Measurements from ENCODE around the gene SLC28A1. TPM values are rescaled to one million over a fixed set of nuclear protein-coding genes. Genes with fewer than 3 reads are reported as not detected.

The SLC28A1 gene
- polyA plus RNA-seq, 1 donor (not counting 4 experiments of a cell fraction or from before 2014, with no cell fraction given) = not detected

- Histone ChIP-seq H3K9me1 (ENCODE audit: control insufficient read depth, extremely low read depth, insufficient read depth, low read length) (peaks cover 2% of the 10 kb centered on the region), H3K4me2 (ENCODE audit: control insufficient read depth, extremely low read depth, insufficient read depth, low read depth, low read length) (no peak overlapping the region), H3K9me3 (ENCODE audit: control insufficient read depth, low read depth, low read length) (no peaks in the 10 kb centered on the region), H3K9ac (ENCODE audit: control insufficient read depth, extremely low read depth, insufficient read depth, low read length) (no peak overlapping the region), H3K4me1 (ENCODE audit: control insufficient read depth, extremely low read depth, insufficient read depth, low read length) (peaks cover 13% of the 10 kb centered on the region), H3K27ac (ENCODE audit: control insufficient read depth, insufficient read depth, low read length) (no peak overlapping the region), H3K4me3 (ENCODE audit: control insufficient read depth in 2 of 3, extremely low read depth in 1 of 3, insufficient read depth in 2 of 3, low read depth in 1 of 3, low read length in 3 of 3) (no peak overlapping the region), H3K79me2 (ENCODE audit: control insufficient read depth, insufficient read depth, low read length) (no peaks in the 10 kb centered on the region), H3K27me3 (ENCODE audit: control insufficient read depth, extremely low read depth, insufficient read depth, low read length) (no peaks in the 10 kb centered on the region), H3K36me3 (ENCODE audit: control insufficient read depth in 2 of 2, extremely low read depth in 1 of 2, insufficient read depth in 2 of 2, low read length in 2 of 2) (no peaks in the 10 kb centered on the region), H2AFZ (ENCODE audit: control insufficient read depth, low read length) (no peak overlapping the region), H4K20me1 (ENCODE audit: control insufficient read depth, extremely low read depth, insufficient read depth, low read length) (no peaks in the 10 kb centered on the region)
- DNase-seq (ENCODE audit: low read depth, low spot score) (no peak), FAIRE-seq (no peak)
- TF ChIP-seq CTCF (optimal IDR thresholded peaks at IDR 0.05 in 1 of 3, IDR thresholded peaks at IDR 0.05 in 1 of 3, conservative IDR thresholded peaks at IDR 0.05 in 1 of 3; ENCODE audit: extremely low read depth in 1 of 3, insufficient read depth in 2 of 3, low read length in 3 of 3) (no peak), EZH2 (IDR thresholded peaks at IDR 0.05; ENCODE audit: low read length) (no peak)
- dilution Hi-C loops (cut with MboI; ENCODE audit: extremely low pct_ligation_motif_present, low sequenced_read_pairs) = no loop called here
Observed at GRCh38 chr15:84863565-84864443, 20.7 kb upstream of the SLC28A1 start.

- dilution Hi-C loops (cut with MboI; ENCODE audit: extremely low pct_ligation_motif_present, low sequenced_read_pairs) = no loop called here
- FAIRE-seq (no peak), DNase-seq (ENCODE audit: low read depth, low spot score) (no peak)
- Histone ChIP-seq H3K79me2 (ENCODE audit: control insufficient read depth, insufficient read depth, low read length) (no peaks in the 10 kb centered on the region), H3K4me3 (ENCODE audit: control insufficient read depth in 2 of 3, extremely low read depth in 1 of 3, insufficient read depth in 2 of 3, low read depth in 1 of 3, low read length in 3 of 3) (no peak overlapping the region), H4K20me1 (ENCODE audit: control insufficient read depth, extremely low read depth, insufficient read depth, low read length) (no peaks in the 10 kb centered on the region), H3K4me1 (ENCODE audit: control insufficient read depth, extremely low read depth, insufficient read depth, low read length) (peaks cover 7% of the 10 kb centered on the region), H3K36me3 (ENCODE audit: control insufficient read depth in 2 of 2, extremely low read depth in 1 of 2, insufficient read depth in 2 of 2, low read length in 2 of 2) (no peaks in the 10 kb centered on the region), H2AFZ (ENCODE audit: control insufficient read depth, low read length) (no peak overlapping the region), H3K27ac (ENCODE audit: control insufficient read depth, insufficient read depth, low read length) (no peak overlapping the region), H3K9me3 (ENCODE audit: control insufficient read depth, low read depth, low read length) (no peaks in the 10 kb centered on the region), H3K9ac (ENCODE audit: control insufficient read depth, extremely low read depth, insufficient read depth, low read length) (no peak overlapping the region), H3K4me2 (ENCODE audit: control insufficient read depth, extremely low read depth, insufficient read depth, low read depth, low read length) (no peak overlapping the region), H3K27me3 (ENCODE audit: control insufficient read depth, extremely low read depth, insufficient read depth, low read length) (no peaks in the 10 kb centered on the region), H3K9me1 (ENCODE audit: control insufficient read depth, extremely low read depth, insufficient read depth, low read length) (peaks cover 2% of the 10 kb centered on the region)
- TF ChIP-seq CTCF (optimal IDR thresholded peaks at IDR 0.05 in 1 of 3, IDR thresholded peaks at IDR 0.05 in 1 of 3, conservative IDR thresholded peaks at IDR 0.05 in 1 of 3; ENCODE audit: extremely low read depth in 1 of 3, insufficient read depth in 2 of 3, low read length in 3 of 3) (no peak), EZH2 (IDR thresholded peaks at IDR 0.05; ENCODE audit: low read length) (no peak)
Observed at GRCh38 chr15:84864444-84864795, 20.0 kb upstream of the SLC28A1 start.

Data from keratinocyte (primary cell).